Measurements from ENCODE around the gene DHX40. TPM values are rescaled to one million over a fixed set of nuclear protein-coding genes. Genes with fewer than 3 reads are reported as not detected.
"Not testable (repeated sequence)": the region's sequence is repeated elsewhere in the genome, so short reads cannot be mapped to it uniquely, and the experiment has no call there.

DHX40 gene
- total RNA-seq, 1 donor from 2014 or later: 17.1 TPM

- Mint-ChIP-seq H3K36me3 (ENCODE audit: low read depth) (no peaks in the 10 kb centered on the region), H3K4me3 (no peak overlapping the region), H3K9me3 (no peaks in the 10 kb centered on the region), H3K27me3 (ENCODE audit: insufficient read depth) (peaks cover 24% of the 10 kb centered on the region), H3K4me1 (ENCODE audit: low read depth) (no peaks in the 10 kb centered on the region), H3K27ac (no peak overlapping the region)
- intact Hi-C loops (cut with micrococcal nuclease): no loop called here
- no peak for DNase-seq (ENCODE audit: low spot score)
Measured at GRCh38 chr17:59538195-59538909, 27.1 kb upstream of the DHX40 start.

- Mint-ChIP-seq H3K4me1 (ENCODE audit: low read depth) (no peaks in the 10 kb centered on the region), H3K36me3 (ENCODE audit: low read depth) (no peaks in the 10 kb centered on the region), H3K27me3 (ENCODE audit: insufficient read depth) (peaks cover 17% of the 10 kb centered on the region), H3K4me3 (no peak overlapping the region), H3K27ac (no peak overlapping the region), H3K9me3 (no peaks in the 10 kb centered on the region)
- intact Hi-C loops (cut with micrococcal nuclease): no loop called here
- DNase-seq (ENCODE audit: low spot score): no peak
Measured at GRCh38 chr17:59542960-59543635, 22.3 kb upstream of the DHX40 start.

- H3K4me1 Mint-ChIP-seq (ENCODE audit: low read depth): no peaks in the 10 kb centered on the region
- peaks cover 18% of the 10 kb centered on the region for H3K27me3 Mint-ChIP-seq (ENCODE audit: insufficient read depth)
- no peaks in the 10 kb centered on the region for H3K36me3 Mint-ChIP-seq (ENCODE audit: low read depth)
- no peaks in the 10 kb centered on the region for H3K9me3 Mint-ChIP-seq
- H3K27ac Mint-ChIP-seq: no peak overlapping the region
- no peak overlapping the region for H3K4me3 Mint-ChIP-seq
- DNase-seq (ENCODE audit: low spot score): no peak
- intact Hi-C loops (cut with micrococcal nuclease): no loop called here
Measured at GRCh38 chr17:59545942-59546341, 19.5 kb upstream of the DHX40 start.

- intact Hi-C loops (cut with micrococcal nuclease): no loop called here
- Mint-ChIP-seq H3K4me1 (ENCODE audit: low read depth) (no peaks in the 10 kb centered on the region), H3K9me3 (no peaks in the 10 kb centered on the region), H3K27ac (no peak overlapping the region), H3K27me3 (ENCODE audit: insufficient read depth) (peaks cover 18% of the 10 kb centered on the region), H3K4me3 (no peak overlapping the region), H3K36me3 (ENCODE audit: low read depth) (no peaks in the 10 kb centered on the region)
- no peak for DNase-seq (ENCODE audit: low spot score)
Measured at GRCh38 chr17:59547131-59547915, 18.1 kb upstream of the DHX40 start.

GRCh38 chr17:59548985-59549384 lies 16.4 kb upstream of the DHX40 start:
- peaks cover 10% of the 10 kb centered on the region for H3K27me3 Mint-ChIP-seq (ENCODE audit: insufficient read depth)
- H3K4me1 Mint-ChIP-seq (ENCODE audit: low read depth); H3K27ac Mint-ChIP-seq; DNase-seq (ENCODE audit: low spot score); H3K9me3 Mint-ChIP-seq; H3K4me3 Mint-ChIP-seq; intact Hi-C loops (cut with micrococcal nuclease); H3K36me3 Mint-ChIP-seq (ENCODE audit: low read depth): not testable (repeated sequence)

GRCh38 chr17:59550703-59551102 lies 14.7 kb upstream of the DHX40 start:
- H3K36me3 Mint-ChIP-seq (ENCODE audit: low read depth): no peaks in the 10 kb centered on the region
- no peaks in the 10 kb centered on the region for H3K9me3 Mint-ChIP-seq
- H3K27ac Mint-ChIP-seq: no peak overlapping the region
- H3K27me3 Mint-ChIP-seq (ENCODE audit: insufficient read depth): peaks cover 15% of the 10 kb centered on the region
- no peak for DNase-seq (ENCODE audit: low spot score)
- no peak overlapping the region for H3K4me3 Mint-ChIP-seq
- H3K4me1 Mint-ChIP-seq (ENCODE audit: low read depth): no peaks in the 10 kb centered on the region
- intact Hi-C loops (cut with micrococcal nuclease): no loop called here

- DNase-seq (ENCODE audit: low spot score): no peak
- intact Hi-C loops (cut with micrococcal nuclease): no loop called here
- no peak overlapping the region for H3K27ac Mint-ChIP-seq
- H3K27me3 Mint-ChIP-seq (ENCODE audit: insufficient read depth): peaks cover 5% of the 10 kb centered on the region
- H3K4me3 Mint-ChIP-seq: no peak overlapping the region
- no peaks in the 10 kb centered on the region for H3K4me1 Mint-ChIP-seq (ENCODE audit: low read depth)
- no peaks in the 10 kb centered on the region for H3K9me3 Mint-ChIP-seq
- H3K36me3 Mint-ChIP-seq (ENCODE audit: low read depth): no peaks in the 10 kb centered on the region
Measured at GRCh38 chr17:59558039-59558438, 7.4 kb upstream of the DHX40 start.

GRCh38 chr17:59558953-59559352 lies 6.5 kb upstream of the DHX40 start:
- intact Hi-C loops (cut with micrococcal nuclease): no loop called here
- Mint-ChIP-seq H3K27ac (no peak overlapping the region), H3K4me1 (ENCODE audit: low read depth) (no peaks in the 10 kb centered on the region), H3K27me3 (ENCODE audit: insufficient read depth) (peaks cover 7% of the 10 kb centered on the region), H3K4me3 (no peak overlapping the region), H3K36me3 (ENCODE audit: low read depth) (no peaks in the 10 kb centered on the region), H3K9me3 (no peaks in the 10 kb centered on the region)
- no peak for DNase-seq (ENCODE audit: low spot score)

GRCh38 chr17:59561042-59561441 lies 4.4 kb upstream of the DHX40 start:
- Mint-ChIP-seq H3K4me3 (no peak overlapping the region), H3K27ac (peak overlapping the region; percentile 12), H3K4me1 (ENCODE audit: low read depth) (peaks cover 10% of the 10 kb centered on the region), H3K9me3 (peaks cover 5% of the 10 kb centered on the region), H3K27me3 (ENCODE audit: insufficient read depth) (peaks cover 7% of the 10 kb centered on the region), H3K36me3 (ENCODE audit: low read depth) (peaks cover 8% of the 10 kb centered on the region)
- DNase-seq (ENCODE audit: low spot score): no peak
- intact Hi-C loops (cut with micrococcal nuclease): loop anchor here (5.0 to 10.0 kb wide), 2 partner anchors 249 to 964 kb away; partner anchors contain the start of gene APPBP2

GRCh38 chr17:59565959-59566324 lies 532 bp downstream of the DHX40 start:
- peak overlapping the region; percentile 100 for H3K27ac Mint-ChIP-seq
- intact Hi-C loops (cut with micrococcal nuclease): loop anchor here (1.0 to 10.0 kb wide), 8 partner anchors 45 to 959 kb away; partner anchors contain the start of genes APPBP2, CLTC, PTRH2 and RPS6KB1
- H3K9me3 Mint-ChIP-seq: peaks cover 5% of the 10 kb centered on the region
- H3K27me3 Mint-ChIP-seq (ENCODE audit: insufficient read depth): peaks cover 7% of the 10 kb centered on the region
- H3K36me3 Mint-ChIP-seq (ENCODE audit: low read depth): peaks cover 11% of the 10 kb centered on the region
- peak overlapping the region; percentile 100 for H3K4me3 Mint-ChIP-seq
- peak; percentile 53 for DNase-seq (ENCODE audit: low spot score)
- H3K4me1 Mint-ChIP-seq (ENCODE audit: low read depth): peaks cover 24% of the 10 kb centered on the region

GRCh38 chr17:59569151-59569550 lies 3.7 kb downstream of the DHX40 start:
- H3K4me3 Mint-ChIP-seq; H3K27ac Mint-ChIP-seq; DNase-seq (ENCODE audit: low spot score); H3K27me3 Mint-ChIP-seq (ENCODE audit: insufficient read depth); H3K9me3 Mint-ChIP-seq: not testable (repeated sequence)
- peaks cover 22% of the 10 kb centered on the region for H3K36me3 Mint-ChIP-seq (ENCODE audit: low read depth)
- H3K4me1 Mint-ChIP-seq (ENCODE audit: low read depth): peaks cover 38% of the 10 kb centered on the region
- intact Hi-C loops (cut with micrococcal nuclease): loop anchor here (10.0 kb wide), 1 partner anchor 956 kb away; the partner anchor contains the start of gene APPBP2

- Mint-ChIP-seq H3K27ac (peak overlapping the region; percentile 32), H3K27me3 (ENCODE audit: insufficient read depth) (no peaks in the 10 kb centered on the region), H3K9me3 (no peaks in the 10 kb centered on the region), H3K4me1 (ENCODE audit: low read depth) (peaks cover 14% of the 10 kb centered on the region), H3K4me3 (no peak overlapping the region), H3K36me3 (ENCODE audit: low read depth) (peaks cover 14% of the 10 kb centered on the region)
- no peak for DNase-seq (ENCODE audit: low spot score)
- intact Hi-C loops (cut with micrococcal nuclease): loop anchor here (1.0 kb wide), 2 partner anchors 29 to 131 kb away; no protein-coding TSS in a partner anchor
Measured at GRCh38 chr17:59572301-59572924, 7.0 kb downstream of the DHX40 start.

All from activated T-helper 1 cell treated with anti-CD3 and anti-CD28 coated beads, Interleukin-12 subunit alpha, Interleukin-12 subunit beta, Interleukin-2, Interleukin-4 antibody, amounts not matched to agents 30 ng/mL and 10 ng/mL and 1 ng/mL, durations not matched to agents 14 hours and 24 hours and 36 hours (primary cell).